Lower leg skin (tissue), 3 donors: ENCODE results near the gene WDR20.

Experiments
- POLR2A ChIP-seq, 2 donors: fragments of 450-650 bp; IDR thresholded peaks; one replicate each; pipeline ENCODE4 v1.6.1; 2016 to 2017; ENCODE audit warnings: antibody characterized with exemption in 2 of 2, mild to moderate bottlenecking in 1 of 2, moderate library complexity in 1 of 2
- TF ChIP-seq, protein P1 (sequence below), 3 donors: fragments of 450-650 bp; IDR thresholded peaks; one replicate each; pipeline ENCODE4 v1.5.1; 2016; ENCODE audit warnings: antibody characterized with exemption in 3 of 3, mild to moderate bottlenecking in 3 of 3, moderate library complexity in 2 of 3

DNA sequence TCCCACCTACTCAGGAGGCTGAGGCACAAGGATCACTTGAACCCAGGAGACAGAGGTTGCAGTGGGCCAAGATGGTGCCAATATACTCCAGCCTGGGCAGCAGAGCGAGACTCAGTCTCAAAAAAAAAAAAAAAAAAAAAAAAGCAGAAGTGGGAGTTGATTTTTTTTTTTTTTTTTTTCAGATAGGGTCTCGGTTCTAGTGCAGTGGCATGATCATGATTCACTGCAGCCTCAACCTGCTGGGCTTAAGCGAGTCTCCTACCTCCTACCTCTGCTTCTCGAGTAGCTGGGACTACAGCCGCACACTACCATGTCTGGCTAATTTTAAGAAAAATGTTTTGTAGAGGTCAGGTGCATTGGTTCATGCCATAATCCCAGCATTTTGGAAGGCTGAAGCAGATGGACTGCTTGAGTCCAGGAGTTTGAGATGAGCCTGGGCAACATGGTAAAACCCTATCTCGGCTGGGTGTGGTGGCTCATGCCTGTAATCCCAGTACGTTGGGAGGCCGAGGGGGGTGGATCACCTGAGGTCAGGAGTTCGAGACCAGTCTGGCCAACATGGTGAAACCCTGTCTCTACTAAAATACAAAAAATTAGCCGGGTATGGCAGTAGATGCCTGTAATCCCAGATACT lies 36.5 kb upstream of the WDR20 start:
- TF ChIP-seq, protein P1, sequence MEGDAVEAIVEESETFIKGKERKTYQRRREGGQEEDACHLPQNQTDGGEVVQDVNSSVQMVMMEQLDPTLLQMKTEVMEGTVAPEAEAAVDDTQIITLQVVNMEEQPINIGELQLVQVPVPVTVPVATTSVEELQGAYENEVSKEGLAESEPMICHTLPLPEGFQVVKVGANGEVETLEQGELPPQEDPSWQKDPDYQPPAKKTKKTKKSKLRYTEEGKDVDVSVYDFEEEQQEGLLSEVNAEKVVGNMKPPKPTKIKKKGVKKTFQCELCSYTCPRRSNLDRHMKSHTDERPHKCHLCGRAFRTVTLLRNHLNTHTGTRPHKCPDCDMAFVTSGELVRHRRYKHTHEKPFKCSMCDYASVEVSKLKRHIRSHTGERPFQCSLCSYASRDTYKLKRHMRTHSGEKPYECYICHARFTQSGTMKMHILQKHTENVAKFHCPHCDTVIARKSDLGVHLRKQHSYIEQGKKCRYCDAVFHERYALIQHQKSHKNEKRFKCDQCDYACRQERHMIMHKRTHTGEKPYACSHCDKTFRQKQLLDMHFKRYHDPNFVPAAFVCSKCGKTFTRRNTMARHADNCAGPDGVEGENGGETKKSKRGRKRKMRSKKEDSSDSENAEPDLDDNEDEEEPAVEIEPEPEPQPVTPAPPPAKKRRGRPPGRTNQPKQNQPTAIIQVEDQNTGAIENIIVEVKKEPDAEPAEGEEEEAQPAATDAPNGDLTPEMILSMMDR (IDR thresholded peaks at IDR 0.05), result no peak
- TF ChIP-seq POLR2A (IDR thresholded peaks at IDR 0.05), result no peak
